K562 (cell line): ENCODE results near the gene CBL. TPM values are rescaled to one million over a fixed set of nuclear protein-coding genes. Genes with fewer than 3 reads are reported as not detected.

ENCODE experiments used
- ATAC-seq: fragments of 200-7000 bp; cut with Tn5 transposase; 3 replicates; pipeline ENCODE4 v1.9.1; 2020; ENCODE audit warnings: moderate library complexity
- BruUV-seq: library from RNA; stranded (reverse); fragments of 400-500 nt; replicated peaks from 2 replicates; lab custom pipeline; 2021; lab: Mats Ljungman, UMichigan
- CTCF ChIA-PET: fragments of 300-600 bp; formaldehyde crosslinking; extraction: SDS; loops from one replicate; lab custom pipeline; 2021; ENCODE audit warnings: low intra/inter-chr PET ratio; lab: Yijun Ruan, JAX
- POLR2A ChIA-PET: fragments of 300-600, 350-650 bp; sonication (Branson Sonifier 250); formaldehyde crosslinking; extraction: SDS; loops from one replicate; lab custom pipeline; 2021; ENCODE audit warnings: antibody characterized with exemption, inconsistent platforms; lab: Yijun Ruan, JAX
- DNase-seq, 4 experiments: peaks; one replicate each; pipeline versions ENCODE4 v3.0.0 to v3.0.0-alpha.2; 2011 to 2018; ENCODE audit warnings: low spot score in 3 of 4, mixed read lengths in 3 of 4; ENCODE audit errors: extremely low read depth in 1 of 4
- FAIRE-seq: peaks from 2 replicates; lab custom pipeline; 2011; peaks lifted over from hg19 to GRCh38; lab: Jason Lieb, UNC
- H2AFZ ChIP-seq: 2 replicates; pipeline ENCODE4 v1.6.0; 2011; ENCODE audit warnings: low read depth, low read length, control low read depth, inconsistent platforms
- H3K27ac ChIP-seq: fragments of 200-600 bp; 3 replicates; pipeline ENCODE4 v1.8.0; 2011; ENCODE audit warnings: low read depth, mild to moderate bottlenecking, control low read depth, inconsistent platforms, low read length, moderate library complexity, mixed read lengths; ENCODE audit errors: extremely low read depth
- H3K27me3 ChIP-seq, 2 experiments: fragments of 300-600 bp in 1 of 2; 2 replicates in 1 of 2; 3 replicates in 1 of 2; pipeline versions ENCODE4 v1.6.0 to v1.8.0; 2011; ENCODE audit warnings: inconsistent platforms in 2 of 2, low read length in 2 of 2, mild to moderate bottlenecking in 1 of 2, mixed read lengths in 1 of 2, moderate library complexity in 1 of 2; ENCODE audit not compliant: control insufficient read depth in 2 of 2, insufficient read depth in 2 of 2
- H3K36me3 ChIP-seq: fragments of 300-600 bp; 3 replicates; pipeline ENCODE4 v1.8.0; 2011; ENCODE audit warnings: mild to moderate bottlenecking, low read length, inconsistent platforms; ENCODE audit not compliant: control insufficient read depth, insufficient read depth
- H3K4me1 ChIP-seq, 2 experiments: fragments of 200-600 bp in 1 of 2; replicated peaks in 1 of 2; 2 replicates in 1 of 2; 3 replicates in 1 of 2; pipeline versions ENCODE4 v1.5.1 to v1.8.0; 2011; ENCODE audit warnings: inconsistent platforms in 2 of 2, low read length in 2 of 2, mild to moderate bottlenecking in 1 of 2, mixed read lengths in 1 of 2, moderate library complexity in 1 of 2; ENCODE audit not compliant: control insufficient read depth in 2 of 2, insufficient read depth in 2 of 2
- H3K4me2 ChIP-seq: 2 replicates; pipeline ENCODE4 v1.6.1; 2011; ENCODE audit warnings: low read length, control low read depth, inconsistent platforms, mixed read lengths; ENCODE audit not compliant: insufficient read depth
- H3K4me3 ChIP-seq: fragments of 200-600 bp; sonication (generic), shearing (Covaris generic); 2 replicates; pipeline ENCODE4 v1.5.1; 2016; ENCODE audit warnings: control low read depth, inconsistent platforms
- H3K79me2 ChIP-seq: fragments of 200-600 bp; 3 replicates; pipeline ENCODE4 v1.8.0; 2011; ENCODE audit warnings: low read length, inconsistent platforms; ENCODE audit not compliant: control insufficient read depth, insufficient read depth
- H3K9ac ChIP-seq, 2 experiments: 2 replicates each; pipeline versions ENCODE4 v1.6.0 to v1.6.1; 2011; ENCODE audit warnings: low read depth in 2 of 2, low read length in 2 of 2, control low read depth in 1 of 2, inconsistent platforms in 1 of 2, mild to moderate bottlenecking in 1 of 2, mixed read lengths in 1 of 2; ENCODE audit not compliant: insufficient read depth in 1 of 2
- H3K9me1 ChIP-seq: one replicate; pipeline ENCODE4 v1.6.0; 2011; ENCODE audit warnings: inconsistent platforms, mild to moderate bottlenecking, low read length, moderate library complexity; ENCODE audit not compliant: control insufficient read depth, insufficient read depth
- H3K9me3 ChIP-seq: replicated peaks from 2 replicates; pipeline ENCODE4 v1.5.1; 2011; ENCODE audit warnings: low read depth, low read length, inconsistent platforms; ENCODE audit not compliant: control insufficient read depth, insufficient read depth
- H4K20me1 ChIP-seq: replicated peaks from 2 replicates; pipeline ENCODE4 v1.6.1; 2011; ENCODE audit warnings: low read length, inconsistent platforms, mixed read lengths; ENCODE audit not compliant: control insufficient read depth, insufficient read depth
- CBX2 ChIP-seq: fragments of 200-600 bp; sonication (generic); IDR thresholded peaks from one replicate; pipeline ENCODE4 v1.6.1; 2012; ENCODE audit warnings: mild to moderate bottlenecking, low read length, inconsistent platforms; ENCODE audit not compliant: insufficient read depth, poor library complexity, severe bottlenecking
- CEBPZ ChIP-seq: fragments of 150-350 bp; IDR thresholded peaks from 2 replicates; pipeline ENCODE4 v1.6.1; 2014; ENCODE audit warnings: low read depth, mild to moderate bottlenecking, low read length, borderline replicate concordance
- HMGN3 ChIP-seq: IDR thresholded peaks from 2 replicates; pipeline ENCODE4 v1.6.1; 2011; ENCODE audit warnings: borderline replicate concordance, low read depth, mild to moderate bottlenecking, mixed read lengths, low read length; ENCODE audit not compliant: insufficient read length; ENCODE audit errors: extremely low read depth
- MCM7 ChIP-seq, 2 experiments: fragments of 450-650 bp; IDR thresholded peaks; 2 replicates each; pipeline ENCODE4 v1.6.1; 2016 to 2018
- MXI1 ChIP-seq: IDR thresholded peaks from 2 replicates; pipeline ENCODE4 v1.6.1; 2011; ENCODE audit warnings: low read depth, mild to moderate bottlenecking, improper control_type of control experiment, low read length
- NR4A1 ChIP-seq, 2 experiments: fragments of 250-450 bp in 1 of 2; fragments of 450-650 bp in 1 of 2; sonication (Bioruptor Pico) in 1 of 2; IDR thresholded peaks; 2 replicates each; pipeline versions ENCODE4 v1.4.0 to v1.6.1; 2016 to 2020; ENCODE audit warnings: mild to moderate bottlenecking in 2 of 2, missing compliant biosample characterization in 1 of 2, missing genetic modification characterization in 1 of 2, moderate library complexity in 1 of 2
- RBM15 ChIP-seq: fragments of 200-400 bp; formaldehyde crosslinking; IDR thresholded peaks from 2 replicates; pipeline ENCODE4 v1.6.1; 2018; ENCODE audit warnings: mild to moderate bottlenecking, low read length, moderate library complexity; ENCODE audit not compliant: insufficient read depth
- TFAM ChIP-seq: fragments of 250-450 bp; sonication (Bioruptor Pico); conservative IDR thresholded peaks from 2 replicates; pipeline ENCODE4 v1.5.0; 2021; ENCODE audit warnings: mild to moderate bottlenecking, moderate library complexity
- WGBS: fragments of 100-300 bp; shearing (Covaris generic); methylation state at CpG from one replicate; pipeline ENCODE4 v1.1.6; 2016; ENCODE audit warnings: low coverage, mixed read lengths; ENCODE audit not compliant: insufficient coverage; ENCODE audit errors: missing lambda C conversion rate; 5-methylcytosine and 5-hydroxymethylcytosine counted together
- in situ Hi-C: fragments of 300-500 bp; cut with MboI; formaldehyde crosslinking; loops from 4 replicates; pipeline ENCODE4 v1.15.0; 2018; ENCODE audit warnings: inconsistent platforms, mixed read lengths
- intact Hi-C: fragments of 100-400 bp; cut with micrococcal nuclease; formaldehyde crosslinking; loops from 2 replicates; pipeline ENCODE4 v1.14.2; 2022
- polyA plus RNA-seq, 8 experiments: library from polyadenylated mRNA; depleted of rRNA in 4 of 8; stranded (reverse) in 5 of 8; unstranded in 3 of 8; fragments of >200 nt; fragmentation: Nextera tagmentation in 2 of 8; fragmentation: Illumina TruSeq in 1 of 8; extraction: Ambion mirVana in 2 of 8; extraction: Trizol in 1 of 8; gene quantifications; 2 replicates each; pipeline versions ENCODE4 v1.2.1 to v1.2.3, GENCODE V29; 2011 to 2014; ENCODE audit warnings: inconsistent platforms in 1 of 8, missing spikeins in 1 of 8
- total RNA-seq, 7 experiments: library from RNA; depleted of rRNA in 6 of 7; stranded (reverse); fragments of >200 nt in 6 of 7; fragmentation: Illumina TruSeq in 2 of 7; extraction: Trizol in 2 of 7; gene quantifications; 2 replicates each; pipeline versions ENCODE4 v1.2.1 to v1.2.3, GENCODE V29; 2011 to 2021; ENCODE audit warnings: low replicate concordance in 1 of 7

Gene CBL
- total and polyA plus RNA-seq, 9 of the 15 experiments (the other 6 are each of a cell fraction or from before 2014, with no cell fraction given) = 3.2 to 24.9 (median 9.9) TPM

- no peak overlapping the region for H3K27ac ChIP-seq
- TF ChIP-seq RBM15 = no peak
- no peak for TF ChIP-seq MCM7 (IDR thresholded peaks at IDR 0.05)
- TF ChIP-seq MXI1 = no peak
- no peak for TF ChIP-seq NR4A1 (CRISPR knock-in tag; IDR thresholded peaks at IDR 0.05)
- TF ChIP-seq NR4A1 (tag; IDR thresholded peaks at IDR 0.05) = no peak
- TF ChIP-seq, all 486 proteins: peak for 0
- Histone ChIP-seq H3K9me1 (no peaks in the 10 kb centered on the region), H3K4me2 (no peak overlapping the region), H3K4me3 (no peak overlapping the region), H3K4me1 (peaks cover 13% of the 10 kb centered on the region in 2 experiments; a peak in 4 of 5 replicates), H3K36me3 (no peaks in the 10 kb centered on the region), H3K9ac (no peak overlapping the region), H3K79me2 (peaks cover 65% of the 10 kb centered on the region), H2AFZ (no peak overlapping the region), H4K20me1 (0 out of 2 replicates have a peak, but pooled peaks cover 7% of the 10 kb centered on the region), H3K27me3 (no peaks in the 10 kb centered on the region), H3K9me3 (no peaks in the 10 kb centered on the region)
- 85% methylated on average over 7 of the region's 7 CpGs for WGBS
- ATAC-seq = no peak
- intact Hi-C loops (no loop called here), in situ Hi-C loops (no loop called here)
- no TSS peak for BruUV-seq
- no peak for FAIRE-seq
- CTCF ChIA-PET = no interaction called here
- POLR2A ChIA-PET = interaction anchor here (0.6 to 1.4 kb wide), 4 partner anchors 12 to 54 kb away, joined by 3 to 9 read pairs (median 5); no protein-coding TSS in a partner anchor
- DNase-seq = no peak
Observed at GRCh38 chr11:119209186-119209585, 3.0 kb downstream of the CBL start.

GRCh38 chr11:119210050-119210449 is 3.9 kb downstream of the CBL start:
- intact Hi-C loops = no loop called here
- Histone ChIP-seq H2AFZ (no peak overlapping the region), H3K79me2 (peaks cover 72% of the 10 kb centered on the region), H3K27me3 (no peaks in the 10 kb centered on the region), H3K36me3 (no peaks in the 10 kb centered on the region), H3K9ac (peak overlapping the region in 1 of 2 experiments; percentile 2; a peak in 2 of 4 replicates), H3K4me2 (no peak overlapping the region), H3K9me3 (no peaks in the 10 kb centered on the region), H4K20me1 (0 out of 2 replicates have a peak, but pooled peaks cover 7% of the 10 kb centered on the region), H3K4me3 (no peak overlapping the region), H3K4me1 (peaks cover 11 to 12% of the 10 kb centered on the region in 2 experiments; a peak in 4 of 5 replicates), H3K9me1 (no peaks in the 10 kb centered on the region), H3K27ac (peak overlapping the region; percentile 23; the same call in 1 of the 3 replicates)
- BruUV-seq = no TSS peak
- ChIA-PET POLR2A (interaction anchor here (0.6 to 1.4 kb wide), 7 partner anchors 12 to 676 kb away, joined by 3 to 9 read pairs (median 3); no protein-coding TSS in a partner anchor), CTCF (no interaction called here)
- ATAC-seq (no peak), FAIRE-seq (peak; percentile 52), DNase-seq (peak in 1 of 4 experiments; percentile 38)
- in situ Hi-C loops = no loop called here
- 47% methylated on average over 3 of the region's 3 CpGs for WGBS
- no peak for TF ChIP-seq HMGN3
- no peak for TF ChIP-seq CEBPZ
- no peak for TF ChIP-seq CBX2
- no peak for TF ChIP-seq TFAM
